AML-193 (cell line): ENCODE results near the gene TRAF7.

Experiments used
- DNase-seq, 2 experiments: peaks; one replicate each; lab custom pipeline; 2025; lab: John Stamatoyannopoulos, UW

Gene TRAF7

GRCh38 chr16:2147981-2148671 lies 7.5 kb upstream of the TRAF7 start, which contains the start of gene RAB26:
TSS of gene RAB26 (plus strand) at chr16:2148625. CDS start at chr16:2148784, 159 bp downstream.
- peak; percentile 14 to 22 for DNase-seq

- no peak for DNase-seq
Observed at GRCh38 chr16:2148714-2149629, 6.6 kb upstream of the TRAF7 start.

GRCh38 chr16:2149630-2150417 lies 5.8 kb upstream of the TRAF7 start:
- DNase-seq: no peak

GRCh38 chr16:2150418-2151187 lies 5.0 kb upstream of the TRAF7 start:
- no peak for DNase-seq

GRCh38 chr16:2151188-2152091 lies 4.1 kb upstream of the TRAF7 start:
- DNase-seq: no peak

GRCh38 chr16:2152695-2153506 lies 2.7 kb upstream of the TRAF7 start:
- no peak for DNase-seq

- DNase-seq: no peak
Observed at GRCh38 chr16:2154533-2155090, 970 bp upstream of the TRAF7 start.

GRCh38 chr16:2155977-2156848 lies 631 bp downstream of the TRAF7 start:
- peak; percentile 14 to 51 for DNase-seq

GRCh38 chr16:2156849-2157224 lies 1.3 kb downstream of the TRAF7 start:
- DNase-seq: no peak

- no peak for DNase-seq
Observed at GRCh38 chr16:2157480-2158261, 2.1 kb downstream of the TRAF7 start.

GRCh38 chr16:2158262-2158638 lies 2.7 kb downstream of the TRAF7 start:
- DNase-seq: no peak

- DNase-seq: no peak
Observed at GRCh38 chr16:2159175-2159838, 3.7 kb downstream of the TRAF7 start.

- no peak for DNase-seq
Observed at GRCh38 chr16:2160915-2161551, 5.5 kb downstream of the TRAF7 start.

GRCh38 chr16:2161911-2162310 lies 6.3 kb downstream of the TRAF7 start:
- DNase-seq: no peak

- DNase-seq: no peak
Observed at GRCh38 chr16:2162676-2163118, 7.1 kb downstream of the TRAF7 start.

- no peak for DNase-seq
Observed at GRCh38 chr16:2163211-2163881, 7.8 kb downstream of the TRAF7 start.
